Hematopoietic multipotent progenitor cell treated with erythropoietin and hydrocortisone succinate and interleukin-3 and kit ligand, for 6 days (in vitro differentiated cells): ENCODE measurements around the gene PHACTR1.

ENCODE experiments used
- DNase-seq: peaks from one replicate; pipeline ENCODE4 v3.0.0-alpha.2; 2015

The PHACTR1 gene

GRCh38 chr6:12804952-12805645 lies 88.5 kb downstream of the PHACTR1 start:
- DNase-seq, result no peak

GRCh38 chr6:12806136-12806535 lies 89.6 kb downstream of the PHACTR1 start:
- DNase-seq, result no peak

GRCh38 chr6:12806796-12807195 lies 90.2 kb downstream of the PHACTR1 start:
- DNase-seq, result no peak

- no peak for DNase-seq
Observed at GRCh38 chr6:12811519-12811918, 95.0 kb downstream of the PHACTR1 start.

GRCh38 chr6:12813321-12813720 lies 96.8 kb downstream of the PHACTR1 start:
- DNase-seq, result no peak

- no peak for DNase-seq
Observed at GRCh38 chr6:12814015-12814414, 97.4 kb downstream of the PHACTR1 start.

- no peak for DNase-seq
Observed at GRCh38 chr6:12815089-12815488, 98.5 kb downstream of the PHACTR1 start.

- no peak for DNase-seq
Observed at GRCh38 chr6:12815884-12816600, 99.5 kb downstream of the PHACTR1 start.

- peak; percentile 27 for DNase-seq
Observed at GRCh38 chr6:12818324-12818723, 101.8 kb downstream of the PHACTR1 start.

- no peak for DNase-seq
Observed at GRCh38 chr6:12823847-12824246, 107.3 kb downstream of the PHACTR1 start.

GRCh38 chr6:12826584-12826983 lies 110.0 kb downstream of the PHACTR1 start:
- DNase-seq, result no peak

- no peak for DNase-seq
Observed at GRCh38 chr6:12827921-12828320, 111.4 kb downstream of the PHACTR1 start.

- DNase-seq, result peak; percentile 7
Observed at GRCh38 chr6:12832226-12832735, 115.7 kb downstream of the PHACTR1 start.

- DNase-seq, result no peak
Observed at GRCh38 chr6:12836009-12836408, 119.4 kb downstream of the PHACTR1 start.

GRCh38 chr6:12841619-12842018 lies 125.1 kb downstream of the PHACTR1 start:
- DNase-seq, result no peak

GRCh38 chr6:12842114-12842513 lies 125.5 kb downstream of the PHACTR1 start:
- no peak for DNase-seq

GRCh38 chr6:12842658-12843057 lies 126.1 kb downstream of the PHACTR1 start:
- no peak for DNase-seq

GRCh38 chr6:12844284-12845223 lies 128.0 kb downstream of the PHACTR1 start:
- peak; percentile 60 for DNase-seq

- DNase-seq, result no peak
Observed at GRCh38 chr6:12845224-12846004, 128.8 kb downstream of the PHACTR1 start.

- DNase-seq, result no peak
Observed at GRCh38 chr6:12848964-12849808, 132.6 kb downstream of the PHACTR1 start.

GRCh38 chr6:12849809-12850198 lies 133.2 kb downstream of the PHACTR1 start:
- no peak for DNase-seq
